ENCODE results near the gene TAGLN2.
"Not testable (repeated sequence)": the region's sequence is repeated elsewhere in the genome, so short reads cannot be mapped to it uniquely, and the experiment has no call there.

TAGLN2 gene

DNA sequence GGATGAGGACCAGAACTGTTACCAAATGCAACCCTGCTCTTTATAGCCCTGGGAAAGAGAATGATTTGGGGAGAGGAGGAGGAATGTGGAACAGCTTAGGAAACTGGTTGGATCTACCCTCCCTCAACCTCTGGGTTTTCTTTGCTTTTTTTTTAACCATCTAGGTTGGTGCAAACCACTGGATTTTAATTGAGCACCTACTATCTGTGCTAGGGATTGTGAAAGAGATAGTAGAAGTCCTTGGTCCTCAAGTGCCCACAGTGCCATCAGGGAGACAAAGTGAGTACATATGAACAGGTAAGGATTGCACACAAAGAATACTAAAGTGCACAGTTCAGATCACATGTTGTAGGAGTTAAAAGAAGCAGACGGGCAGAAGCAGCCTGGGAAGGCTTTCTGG, 4.7 kb downstream of the TAGLN2 start:
- no peak for DNase-seq

DNA sequence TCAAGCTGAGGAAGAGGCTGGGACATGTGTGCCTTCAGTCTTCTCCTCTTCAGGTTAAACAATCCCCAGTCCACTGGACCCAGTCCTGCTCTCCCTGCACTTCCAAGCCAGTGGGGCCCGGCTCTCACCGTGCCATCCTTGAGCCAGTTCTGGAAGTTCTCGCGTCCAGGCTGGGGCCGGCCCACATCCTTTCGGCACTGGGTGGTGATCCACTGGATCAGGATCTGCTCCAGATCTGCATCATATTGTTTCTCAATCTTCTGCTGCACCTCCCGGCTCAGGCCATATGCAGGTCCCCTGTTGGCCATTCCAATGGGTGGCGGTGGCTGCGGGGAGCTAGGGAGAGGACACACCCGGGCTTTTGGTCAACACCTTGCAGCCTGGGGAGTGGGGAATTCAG, 5.1 kb downstream of the TAGLN2 start:
- no peak for DNase-seq

DNA sequence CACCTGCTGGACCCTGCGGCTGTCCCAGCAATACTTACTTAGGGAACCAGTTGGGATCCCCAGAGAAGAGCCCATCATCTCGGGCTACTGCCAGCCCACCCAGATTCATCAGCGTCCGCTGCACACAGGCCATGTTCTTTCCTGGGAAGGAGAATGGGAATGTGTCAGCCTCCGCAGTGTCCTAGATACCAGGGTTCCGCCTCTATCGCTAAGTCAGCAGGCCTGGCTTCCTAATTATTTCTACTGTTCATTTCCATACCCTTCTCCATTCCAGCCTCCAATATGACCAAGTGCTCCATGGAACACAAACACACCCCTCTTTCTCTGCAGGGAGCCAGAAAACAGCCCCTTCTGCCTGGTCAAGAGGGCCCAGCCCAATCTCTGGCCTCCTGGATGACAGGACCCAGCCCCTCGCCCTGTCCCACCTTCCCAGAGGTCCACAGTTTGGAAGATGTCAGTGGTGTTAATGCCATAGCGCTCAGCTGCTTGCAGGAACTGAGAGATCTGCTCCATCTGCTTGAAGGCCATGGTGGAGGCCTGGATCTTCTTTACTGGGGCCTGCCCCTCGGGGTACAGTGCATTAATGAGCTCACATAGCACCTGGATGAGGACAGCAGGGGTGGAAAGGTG, 6.0 kb downstream of the TAGLN2 start:
- no peak for DNase-seq

DNA sequence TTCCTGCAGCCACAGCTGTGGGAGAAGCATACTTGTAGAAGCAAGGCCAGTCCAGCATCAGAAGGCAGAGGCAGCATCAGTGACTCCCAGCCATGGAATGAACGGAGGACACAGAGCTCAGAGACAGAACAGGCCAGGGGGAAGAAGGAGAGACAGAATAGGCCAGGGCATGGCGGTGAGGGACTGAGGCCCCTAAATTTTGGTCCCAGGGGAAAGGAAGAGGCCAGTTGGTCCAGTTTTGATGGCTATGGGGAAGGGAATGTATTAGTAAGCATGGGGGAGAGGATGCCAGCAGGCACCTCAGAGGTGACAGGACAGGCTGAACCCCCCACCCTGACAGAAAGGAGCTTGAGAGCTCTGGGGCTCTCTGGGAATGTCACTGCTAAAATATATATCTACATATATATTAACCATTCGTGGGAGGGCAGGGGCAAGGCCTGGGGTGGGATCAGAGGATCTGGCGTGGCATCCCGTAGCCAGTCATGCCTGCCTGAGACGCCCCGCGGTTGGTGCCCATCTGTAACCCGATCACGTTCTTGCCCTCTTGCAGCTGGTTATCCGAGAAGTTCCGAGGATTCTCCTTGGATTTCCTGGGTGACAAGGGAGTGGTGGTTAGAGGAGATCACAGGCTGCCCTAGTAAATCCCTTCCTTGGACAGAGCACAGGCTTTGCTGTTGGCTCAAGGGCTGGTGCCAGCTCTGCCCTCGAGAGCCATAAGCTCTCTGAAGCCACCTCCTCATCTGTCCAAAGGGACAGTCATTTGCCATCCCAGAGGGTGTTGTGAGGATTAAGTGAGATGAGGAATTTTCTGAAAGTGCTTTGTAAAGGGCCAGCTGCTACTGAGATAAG, 6.7 kb downstream of the TAGLN2 start:
- DNase-seq: no peak

DNA sequence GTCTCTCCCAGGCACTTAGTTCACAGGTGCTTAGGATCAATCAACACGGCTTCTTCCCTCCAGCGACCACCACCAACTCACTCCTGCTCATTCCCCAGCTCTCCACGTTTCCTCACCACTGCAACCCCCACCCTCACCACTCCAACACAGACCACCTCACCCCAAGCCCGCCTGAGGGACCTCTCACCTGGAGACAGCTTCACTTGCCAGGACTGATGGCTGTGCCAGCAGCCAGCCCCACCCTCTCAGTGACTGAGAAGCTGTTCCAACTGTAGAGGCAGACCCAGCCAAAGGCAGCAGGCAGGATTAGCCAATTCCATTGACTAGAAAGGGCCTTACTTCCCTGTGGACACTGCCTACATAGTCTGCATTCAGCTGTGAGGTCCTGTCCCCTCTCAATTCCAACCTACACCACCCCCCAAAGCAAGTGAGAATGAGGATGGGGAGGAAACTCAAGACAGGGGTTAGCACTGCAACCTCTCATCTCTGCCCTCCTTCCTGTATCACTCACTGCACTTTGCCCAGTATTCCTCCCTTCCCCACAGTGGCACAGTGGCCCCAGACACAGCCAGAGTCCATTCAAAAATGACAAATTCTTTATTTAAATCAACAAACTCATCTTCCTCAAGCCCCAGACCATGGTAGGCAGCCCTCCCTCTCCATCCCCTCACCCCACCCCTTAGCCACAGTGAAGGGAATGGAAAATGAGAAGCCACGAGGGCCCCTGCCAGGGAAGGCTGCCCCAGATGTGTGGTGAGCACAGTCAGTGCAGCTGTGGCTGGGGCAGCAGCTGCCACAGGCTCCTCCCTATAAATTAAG, 7.6 kb downstream of the TAGLN2 start:
- DNase-seq: no peak

DNA sequence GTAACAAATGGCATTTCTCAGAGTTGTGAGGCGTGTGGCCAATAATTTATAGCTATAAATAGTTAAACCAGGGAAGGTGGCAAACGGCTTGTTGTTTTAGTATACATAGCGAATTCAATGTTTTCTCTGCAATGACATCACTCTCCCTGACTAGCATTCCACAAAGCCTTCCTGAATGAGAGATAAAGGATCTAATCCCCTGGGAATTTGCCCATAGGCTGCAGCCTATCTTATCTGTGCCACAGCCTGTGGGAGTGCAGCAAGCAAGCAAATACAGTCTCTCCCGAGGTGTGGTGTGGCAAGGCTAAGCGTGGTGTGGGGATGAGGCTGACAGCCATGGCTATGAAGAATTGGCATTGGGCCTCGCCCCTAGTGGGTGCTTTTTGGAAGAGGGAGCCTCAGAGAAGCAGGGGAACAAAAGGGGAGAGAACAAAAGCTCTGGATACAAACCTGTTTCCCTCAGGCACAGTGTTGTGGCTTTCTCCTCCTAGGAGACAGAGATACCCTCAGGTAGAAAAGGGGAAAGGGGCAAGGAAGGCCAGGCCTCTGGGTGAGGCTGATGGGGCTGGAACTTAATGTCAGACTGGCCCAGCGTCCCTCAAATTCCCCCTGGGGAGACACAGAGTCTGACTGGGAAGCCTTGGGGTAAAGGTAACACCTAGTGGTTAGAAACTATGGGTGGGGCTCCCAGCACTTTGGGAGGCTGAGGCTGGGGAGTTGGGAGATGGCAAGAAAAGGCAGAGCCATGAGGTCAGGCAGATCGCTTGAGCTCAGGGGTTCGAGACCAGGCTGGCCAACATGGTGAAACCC, 8.9 kb downstream of the TAGLN2 start:
- DNase-seq: peak; percentile 92

DNA sequence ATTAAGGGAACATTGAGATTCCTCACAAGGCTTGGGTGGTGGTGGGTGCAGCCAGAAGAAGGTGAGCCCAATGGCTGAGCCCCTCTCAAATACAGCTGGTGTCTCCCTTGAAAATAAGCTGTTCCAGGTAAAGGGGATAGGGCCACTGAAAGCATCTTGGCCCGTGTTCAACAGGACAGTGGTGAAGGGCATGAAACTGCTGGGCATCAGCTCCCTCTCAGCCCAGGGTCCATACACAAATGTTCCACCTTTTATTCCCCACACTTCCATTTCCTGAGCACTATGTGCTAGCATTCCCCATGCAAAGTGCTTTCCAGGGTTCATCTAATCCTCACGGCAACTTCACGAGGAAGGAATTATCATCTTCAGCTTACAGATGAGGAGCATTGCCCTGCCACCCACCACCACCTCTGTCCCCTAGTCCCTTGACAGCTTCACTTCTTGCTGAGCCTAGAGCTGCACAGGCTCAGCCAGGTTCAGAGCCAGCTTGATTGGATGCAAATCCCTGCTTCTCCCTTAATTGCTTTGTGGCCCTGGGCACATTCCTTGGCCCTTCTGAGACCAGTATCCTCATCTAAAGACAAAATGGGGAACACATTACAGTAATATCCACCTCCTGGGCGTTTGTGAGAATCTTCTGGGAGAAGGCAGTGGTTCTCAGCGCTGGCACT, 9.6 kb downstream of the TAGLN2 start:
- DNase-seq: no peak

DNA sequence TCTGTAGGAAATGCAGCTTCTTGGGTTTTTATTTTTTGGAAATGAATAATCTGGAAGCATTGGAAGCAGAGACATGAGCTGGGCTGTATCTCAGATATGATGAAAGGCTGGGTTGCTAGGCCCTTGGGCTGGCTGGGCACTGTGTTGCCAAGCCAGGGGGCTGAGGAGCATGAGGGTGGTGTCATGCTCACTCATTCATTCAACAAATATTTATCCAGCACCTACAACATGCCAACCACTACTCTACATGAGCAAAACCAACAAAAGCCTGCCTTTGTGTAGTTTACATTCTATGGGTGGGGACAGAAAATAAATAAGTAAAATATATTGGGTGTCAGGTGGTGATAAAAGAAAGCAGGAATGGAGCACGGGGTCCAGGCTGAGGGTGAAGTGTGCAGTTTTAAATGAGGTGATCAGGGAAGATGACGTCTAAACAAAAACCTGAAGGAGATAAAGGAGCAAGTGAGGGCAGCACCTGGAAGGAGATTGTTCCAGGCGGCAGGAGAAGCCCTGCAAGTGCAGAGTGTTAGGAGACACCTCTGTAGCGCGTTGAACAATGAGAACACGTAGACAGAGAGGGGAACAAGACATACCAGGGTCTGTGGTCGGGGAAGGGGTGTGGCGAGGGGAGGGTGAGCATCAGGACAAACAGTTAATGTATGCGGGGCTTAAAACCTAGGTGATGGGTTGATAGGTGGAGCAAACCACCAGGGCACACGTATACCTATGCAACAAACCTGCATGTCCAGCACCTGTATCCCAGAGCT, 10.9 kb downstream of the TAGLN2 start:
- no peak for DNase-seq

DNA sequence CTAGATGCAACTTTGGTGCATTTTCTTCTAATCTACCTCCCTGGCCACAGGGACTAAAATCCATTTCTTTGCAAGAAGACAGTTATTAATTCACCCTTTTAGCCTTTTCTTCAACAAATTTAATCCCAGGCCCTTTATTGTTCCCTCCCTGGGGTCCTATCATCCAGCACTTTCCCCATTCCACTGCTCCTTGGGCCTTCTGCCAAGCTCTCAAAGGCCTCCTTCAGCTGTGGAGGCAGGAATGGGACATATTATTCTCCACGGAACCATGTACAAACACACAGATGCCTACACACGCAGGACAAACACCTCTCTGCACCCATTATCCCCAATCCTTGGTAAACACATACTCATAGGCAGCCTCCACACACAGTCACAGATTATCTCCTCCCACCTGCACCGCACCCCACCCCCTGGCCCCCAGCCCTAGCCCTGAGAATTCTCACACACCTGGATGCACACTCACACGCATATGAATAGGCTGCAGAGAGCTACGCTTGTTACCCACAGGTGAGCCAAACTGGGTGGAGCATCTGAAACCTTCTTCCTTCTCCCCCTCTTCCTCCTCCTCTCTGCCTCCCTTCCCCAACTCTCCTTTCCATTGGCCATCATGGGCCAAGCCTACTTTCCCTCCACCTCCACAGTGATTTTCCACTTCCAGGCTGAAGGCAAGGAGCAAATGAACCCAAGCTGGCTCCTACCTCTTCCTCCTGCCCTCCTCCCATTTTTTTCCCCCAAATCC, 11.7 kb downstream of the TAGLN2 start:
- DNase-seq: no peak

DNA sequence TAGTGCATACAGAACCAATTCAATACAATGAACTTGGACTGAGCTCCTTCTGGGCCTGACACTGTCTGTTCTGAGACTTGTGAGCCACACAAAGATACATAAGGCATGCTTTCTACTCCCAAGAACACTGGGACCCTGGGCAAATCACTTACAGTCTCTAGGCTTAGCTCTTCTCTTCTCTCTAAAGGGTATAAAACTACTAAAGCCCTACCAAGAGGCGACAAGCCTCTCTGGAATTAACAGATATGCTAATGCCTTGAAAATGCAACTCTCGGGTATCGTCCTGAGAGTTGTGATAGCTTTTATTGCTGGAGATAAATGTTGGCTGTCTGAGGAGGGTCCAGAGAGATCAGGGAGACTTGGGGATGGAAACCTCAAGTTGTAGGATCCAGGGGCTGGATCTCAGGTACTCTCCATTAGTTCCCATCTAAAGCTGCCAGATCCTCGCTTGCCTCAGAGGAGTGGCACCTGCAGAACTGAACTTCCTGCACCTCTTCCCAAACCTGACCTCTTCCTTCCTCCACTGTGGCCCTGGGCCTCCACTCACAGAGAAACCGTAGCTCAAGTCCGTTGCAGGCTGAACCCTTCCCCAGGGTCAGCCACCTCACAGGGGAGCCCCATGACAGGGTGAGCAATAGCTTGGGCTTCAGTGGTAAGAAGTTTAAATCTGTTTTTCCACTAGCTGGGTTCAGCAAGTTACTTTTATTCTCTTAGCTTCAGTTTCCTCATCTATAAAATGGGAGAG, 13.8 kb downstream of the TAGLN2 start:
- no peak for DNase-seq

DNA sequence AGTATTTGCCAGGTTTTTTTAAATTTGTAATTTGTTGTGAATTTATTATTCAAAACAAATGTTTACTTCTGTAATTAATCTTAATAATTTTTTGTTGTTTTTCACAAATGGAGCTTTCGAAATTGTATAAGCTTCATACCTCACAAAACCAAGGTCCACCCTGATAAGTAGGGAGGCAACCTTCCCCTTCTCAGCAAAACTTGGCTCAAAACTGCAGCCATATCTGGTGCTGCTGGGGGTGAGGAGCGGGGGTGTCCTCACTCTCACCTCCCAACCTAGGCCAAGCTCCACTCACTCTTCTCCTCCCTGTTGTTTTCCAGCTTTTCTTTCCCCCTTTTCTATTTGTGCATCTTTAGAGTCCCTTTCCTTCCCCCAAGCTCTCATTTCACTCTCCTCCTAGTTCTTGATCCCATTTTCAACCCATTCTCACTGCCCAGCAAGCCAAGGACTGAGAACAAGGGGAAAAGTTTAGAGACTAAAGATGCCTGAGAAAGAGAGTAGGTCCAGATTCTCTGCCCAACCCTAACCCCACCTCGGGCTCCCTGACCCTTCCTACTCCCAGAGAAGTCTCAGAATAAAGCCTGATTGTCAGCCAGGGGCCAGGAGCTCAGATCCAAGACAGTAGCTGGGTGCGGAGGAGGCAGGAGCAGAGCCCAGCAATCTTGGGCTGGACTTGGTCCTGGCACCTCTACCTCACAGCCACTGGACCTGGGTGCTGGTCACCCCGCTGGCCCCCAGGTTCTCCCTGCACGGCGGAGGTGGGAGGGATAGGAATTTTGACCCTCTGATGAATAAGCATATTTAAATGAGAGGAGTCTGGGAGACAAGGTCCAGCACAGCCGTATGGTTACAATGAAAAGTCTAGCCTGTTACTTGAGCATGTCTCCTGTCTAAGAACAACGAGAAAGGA, 17.0 kb downstream of the TAGLN2 start:
- no peak for DNase-seq

DNA sequence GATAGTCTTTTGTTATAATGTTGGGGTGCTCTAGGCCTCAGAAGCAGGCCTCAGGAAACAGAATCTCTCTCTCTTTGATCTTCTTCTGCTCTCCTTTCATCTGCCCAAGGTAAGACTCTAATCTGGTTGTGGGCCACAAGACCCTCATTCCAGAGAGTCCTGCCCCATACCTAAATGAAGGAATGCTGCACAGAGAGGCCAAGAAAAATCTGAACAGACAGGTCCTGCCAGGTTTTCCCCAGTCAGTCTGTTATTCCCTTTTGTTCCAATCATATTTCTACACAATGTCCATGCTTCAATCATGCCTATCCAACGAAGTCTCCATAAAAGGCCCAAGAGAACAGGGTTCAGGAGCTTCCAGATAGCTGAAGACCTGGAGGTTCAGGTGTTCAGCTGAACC, 18.3 kb downstream of the TAGLN2 start:
- no peak for DNase-seq

DNA sequence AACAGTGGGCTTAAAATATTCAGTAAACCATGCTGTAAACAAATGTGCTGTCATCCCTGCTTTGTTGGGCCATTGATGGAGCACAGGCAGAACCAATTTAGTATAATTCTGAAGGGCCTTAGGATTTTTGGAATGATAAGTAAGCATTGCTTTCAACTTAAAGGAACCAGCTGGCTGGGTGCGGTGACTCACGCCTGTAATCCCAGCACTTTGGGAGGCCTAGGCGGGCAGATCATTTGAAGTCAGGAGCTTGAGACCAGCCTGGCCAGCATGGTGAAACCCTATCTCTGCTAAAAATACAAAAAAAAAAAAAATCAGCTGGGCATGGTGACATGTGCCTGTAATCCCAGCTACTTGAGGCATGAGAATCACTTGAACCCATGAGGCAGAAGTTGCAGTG, 21.3 kb downstream of the TAGLN2 start:
- DNase-seq: not testable (repeated sequence)

DNA sequence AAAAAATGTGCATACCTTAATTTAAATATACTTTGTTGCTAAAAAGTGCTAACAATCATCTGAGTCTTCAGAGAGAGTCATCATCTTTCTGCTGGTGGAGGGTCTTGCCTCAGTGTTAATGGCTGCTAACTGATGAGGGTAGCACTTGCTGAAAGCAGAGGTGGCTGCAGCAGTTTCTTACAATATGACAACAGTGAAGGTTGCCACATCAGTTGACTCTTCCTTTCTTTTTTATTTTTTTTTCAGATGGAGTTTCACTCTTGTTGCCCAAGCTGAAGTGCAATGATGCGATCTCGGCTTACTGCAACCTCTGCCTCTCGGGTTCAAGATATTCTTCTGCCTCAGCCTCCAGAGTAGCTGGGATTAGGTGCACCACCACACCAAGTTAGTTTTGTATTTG, 22.8 kb downstream of the TAGLN2 start:
- DNase-seq: no peak

DNA sequence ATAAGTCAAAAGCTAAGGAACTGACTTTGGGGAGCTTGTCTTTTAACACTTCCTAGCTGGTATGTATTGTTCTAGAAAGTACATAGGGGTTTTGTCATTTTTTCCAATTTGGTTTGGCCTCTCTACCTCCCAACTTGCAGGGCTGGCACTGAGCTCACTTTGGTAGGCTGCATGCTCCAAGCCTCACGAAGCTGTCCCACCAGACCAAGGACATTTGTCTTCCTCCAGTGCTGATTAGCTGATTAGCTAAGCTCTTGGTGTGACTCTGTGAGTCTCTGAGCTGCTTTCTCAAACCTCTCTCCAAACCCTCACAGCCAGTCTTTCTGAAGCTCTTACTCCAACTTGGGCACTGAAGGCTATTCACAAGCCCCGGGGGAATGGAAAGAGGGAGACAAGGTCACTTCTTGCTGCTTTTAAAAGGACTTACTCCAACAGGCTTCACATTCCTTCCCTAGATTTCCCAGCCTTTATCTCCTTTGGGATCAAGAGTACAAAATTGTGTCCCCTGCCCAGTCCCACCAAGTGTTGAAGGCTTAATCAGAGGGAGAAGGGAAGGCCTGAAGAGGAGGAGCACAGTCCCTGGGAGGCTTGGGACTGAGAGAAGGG, 24.4 kb downstream of the TAGLN2 start:
- DNase-seq: no peak

DNA sequence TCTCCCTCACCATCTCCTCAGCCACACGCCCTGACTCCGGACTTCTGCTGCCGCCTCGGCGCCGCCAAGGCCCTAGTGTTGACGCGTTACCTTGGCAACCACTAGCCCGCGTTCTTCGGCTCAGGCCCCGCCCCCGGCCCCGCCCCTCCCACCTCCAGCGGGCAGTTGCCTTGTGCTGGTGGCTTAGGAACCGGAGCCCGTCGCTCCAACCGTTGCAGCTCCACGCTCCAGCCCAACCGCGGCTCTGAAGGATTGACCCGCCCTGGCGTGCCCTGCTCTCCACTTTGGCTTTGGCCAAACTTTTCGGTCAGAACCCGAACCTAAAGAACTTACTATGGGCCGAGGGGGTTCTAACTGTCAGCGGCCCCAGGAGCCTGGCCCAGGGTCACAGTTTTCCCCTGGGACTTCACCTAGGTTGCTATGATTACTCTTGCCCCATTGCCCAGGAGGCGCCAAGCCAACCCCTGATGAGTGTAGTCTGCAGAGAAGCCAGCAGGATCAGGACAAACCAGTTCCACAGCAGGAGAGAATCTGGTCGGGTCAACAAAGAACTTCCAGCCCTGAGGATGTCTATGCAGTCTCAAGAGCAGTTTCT, 25.1 kb downstream of the TAGLN2 start, which contains the start of gene CFAP45:
CFAP45 (minus strand) TSS at position 80 of the 595 bp plus-strand sequence; CDS start at position 13, 67 bp downstream.
- peak; percentile 67 for DNase-seq

DNA sequence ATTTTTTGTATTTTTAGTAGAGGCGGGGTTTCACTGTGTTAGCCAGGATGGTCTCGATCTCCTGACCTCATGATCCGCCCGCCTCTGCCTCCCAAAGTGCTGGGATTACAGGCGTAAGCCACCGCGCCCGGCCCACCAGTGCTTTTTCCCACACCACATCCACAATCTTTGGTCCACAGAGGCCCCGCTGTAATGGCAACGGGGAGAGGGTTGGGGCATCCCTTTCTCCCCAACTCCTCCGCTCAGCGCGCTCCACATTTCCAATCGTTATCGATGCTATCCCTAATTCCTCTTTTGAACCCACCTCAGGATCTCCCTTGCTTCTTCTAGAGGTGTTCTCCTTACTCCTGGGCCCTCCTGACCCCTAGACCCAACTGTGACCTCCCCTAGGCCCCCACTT, 25.7 kb downstream of the TAGLN2 start:
- not testable (repeated sequence) for DNase-seq

DNA sequence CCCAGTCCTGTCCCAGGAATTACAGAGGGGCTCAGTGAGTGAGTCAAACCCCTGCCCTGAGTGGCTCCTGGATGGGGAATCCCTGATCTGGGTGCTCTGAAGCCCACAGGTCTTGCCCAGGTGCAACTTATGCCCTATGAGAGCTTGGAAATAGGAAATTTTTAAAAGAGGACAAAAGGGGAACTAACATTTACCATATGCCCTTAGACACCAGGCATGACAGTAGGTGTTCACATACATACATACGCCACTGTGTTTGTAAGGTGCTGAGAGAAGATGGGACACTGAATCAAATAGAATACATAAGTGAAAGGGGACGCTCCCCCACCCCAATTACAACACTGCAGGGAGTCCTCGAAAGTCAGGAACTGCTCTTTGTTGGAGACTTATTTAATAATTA, 26.8 kb downstream of the TAGLN2 start:
- DNase-seq: no peak
